Measurements from ENCODE around the gene CCP110. TPM values are rescaled to one million over a fixed set of nuclear protein-coding genes. Genes with fewer than 3 reads are reported as not detected.

Gene CCP110
- polyA plus RNA-seq, 1 experiment = 2.6 TPM

DNA sequence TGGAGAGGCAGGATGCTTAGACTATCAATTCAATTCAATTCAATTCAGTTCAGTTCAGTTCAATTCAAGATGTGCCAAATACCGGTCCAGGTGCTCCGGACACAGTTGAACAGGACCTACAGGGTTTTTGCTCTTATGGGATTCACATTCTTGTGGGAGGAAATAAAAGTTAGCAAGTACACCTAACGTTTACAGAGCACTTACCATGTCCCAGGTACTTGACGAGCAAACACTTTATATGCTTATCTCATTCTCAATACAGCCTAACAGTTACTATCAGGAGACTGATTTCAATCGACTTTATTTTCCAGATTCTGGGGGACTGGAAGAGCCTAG, 1.4 kb upstream of the CCP110 start:
- CTCF ChIA-PET = no interaction called here
- H3K36me3 ChIP-seq (ENCODE audit: control insufficient read depth, insufficient read depth, low read length) = no peaks in the 10 kb centered on the region
- TF ChIP-seq, protein P1, sequence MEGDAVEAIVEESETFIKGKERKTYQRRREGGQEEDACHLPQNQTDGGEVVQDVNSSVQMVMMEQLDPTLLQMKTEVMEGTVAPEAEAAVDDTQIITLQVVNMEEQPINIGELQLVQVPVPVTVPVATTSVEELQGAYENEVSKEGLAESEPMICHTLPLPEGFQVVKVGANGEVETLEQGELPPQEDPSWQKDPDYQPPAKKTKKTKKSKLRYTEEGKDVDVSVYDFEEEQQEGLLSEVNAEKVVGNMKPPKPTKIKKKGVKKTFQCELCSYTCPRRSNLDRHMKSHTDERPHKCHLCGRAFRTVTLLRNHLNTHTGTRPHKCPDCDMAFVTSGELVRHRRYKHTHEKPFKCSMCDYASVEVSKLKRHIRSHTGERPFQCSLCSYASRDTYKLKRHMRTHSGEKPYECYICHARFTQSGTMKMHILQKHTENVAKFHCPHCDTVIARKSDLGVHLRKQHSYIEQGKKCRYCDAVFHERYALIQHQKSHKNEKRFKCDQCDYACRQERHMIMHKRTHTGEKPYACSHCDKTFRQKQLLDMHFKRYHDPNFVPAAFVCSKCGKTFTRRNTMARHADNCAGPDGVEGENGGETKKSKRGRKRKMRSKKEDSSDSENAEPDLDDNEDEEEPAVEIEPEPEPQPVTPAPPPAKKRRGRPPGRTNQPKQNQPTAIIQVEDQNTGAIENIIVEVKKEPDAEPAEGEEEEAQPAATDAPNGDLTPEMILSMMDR (IDR thresholded peaks at IDR 0.05; ENCODE audit: insufficient read depth, low read depth, low read length) = no peak
- POLR2A ChIA-PET = no interaction called here
- H3K27me3 ChIP-seq (ENCODE audit: control insufficient read depth, insufficient read depth, low read length) = no peaks in the 10 kb centered on the region
- no peak for DNase-seq (ENCODE audit: low read depth)
- H3K4me3 ChIP-seq (ENCODE audit: low read depth, low read length) = no peak overlapping the region

DNA sequence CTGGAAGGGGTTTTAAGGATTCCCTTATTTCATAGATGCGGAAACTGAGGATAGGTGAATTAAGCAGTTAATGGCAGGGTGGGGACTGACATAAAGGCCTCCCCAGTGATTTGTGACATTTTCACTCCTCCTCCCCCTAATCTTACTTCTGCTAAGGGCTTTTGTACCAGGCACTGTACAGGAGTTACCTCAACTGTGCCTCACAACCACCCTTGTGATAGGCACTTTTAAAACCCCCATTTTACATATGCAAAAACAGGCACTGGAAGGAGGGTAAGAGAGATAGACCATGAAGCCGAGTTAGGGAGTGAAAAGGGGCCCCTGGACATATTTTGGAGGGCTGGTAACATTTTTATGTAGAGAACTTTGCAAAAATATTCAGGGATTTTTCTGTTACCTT, 982 bp upstream of the CCP110 start:
- ChIA-PET POLR2A (no interaction called here), CTCF (no interaction called here)
- DNase-seq (ENCODE audit: low read depth) = no peak
- Histone ChIP-seq H3K4me3 (ENCODE audit: low read depth, low read length) (no peak overlapping the region), H3K27me3 (ENCODE audit: control insufficient read depth, insufficient read depth, low read length) (no peaks in the 10 kb centered on the region), H3K36me3 (ENCODE audit: control insufficient read depth, insufficient read depth, low read length) (no peaks in the 10 kb centered on the region)
- TF ChIP-seq, protein P1 (IDR thresholded peaks at IDR 0.05; ENCODE audit: insufficient read depth, low read depth, low read length) = no peak

DNA sequence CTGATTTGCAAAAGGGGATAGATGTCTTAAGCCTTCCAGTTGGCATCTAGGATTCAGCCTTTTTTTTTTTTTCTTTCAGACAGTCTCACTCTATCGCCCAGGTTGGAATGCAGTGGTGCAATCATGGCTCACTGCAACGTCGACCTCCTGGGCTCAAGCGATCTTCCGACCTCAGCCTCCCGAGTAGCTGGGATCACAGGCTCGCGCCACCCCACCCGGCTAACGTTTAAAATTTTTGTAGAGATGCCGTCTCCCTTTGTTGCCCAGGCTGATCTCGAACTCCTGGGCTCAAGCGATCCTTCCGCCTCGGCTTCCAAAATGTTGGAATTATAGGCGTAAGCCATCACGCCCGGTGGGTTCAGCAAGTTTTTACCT, 571 bp upstream of the CCP110 start:
- Histone ChIP-seq H3K27me3 (ENCODE audit: control insufficient read depth, insufficient read depth, low read length) (no peaks in the 10 kb centered on the region), H3K4me3 (ENCODE audit: low read depth, low read length) (no peak overlapping the region), H3K36me3 (ENCODE audit: control insufficient read depth, insufficient read depth, low read length) (no peaks in the 10 kb centered on the region)
- no peak for DNase-seq (ENCODE audit: low read depth)
- ChIA-PET POLR2A (no interaction called here), CTCF (interaction anchor here (1.5 kb wide), 1 partner anchor 21 kb away, joined by 4 read pairs; no protein-coding TSS in a partner anchor)
- TF ChIP-seq, protein P1 (IDR thresholded peaks at IDR 0.05; ENCODE audit: insufficient read depth, low read depth, low read length) = no peak

DNA sequence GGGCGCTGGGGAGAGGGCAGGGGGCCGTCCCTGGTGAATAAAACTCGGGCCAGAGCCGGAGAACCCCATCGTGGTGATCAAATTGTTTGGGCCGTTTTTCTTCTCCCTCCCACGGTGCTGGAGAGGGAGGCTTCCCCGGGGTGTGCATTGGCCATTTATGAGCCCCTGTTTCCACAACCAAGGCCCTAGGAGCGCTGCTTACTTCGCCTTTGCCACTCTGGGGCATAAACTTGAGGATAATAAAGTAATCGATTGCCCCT, 544 bp downstream of the CCP110 start:
- DNase-seq (ENCODE audit: low read depth) = no peak
- CTCF ChIA-PET = interaction anchor here (1.3 to 1.6 kb wide), 3 partner anchors 16 to 363 kb away, joined by 4 read pairs; no protein-coding TSS in a partner anchor
- H3K4me3 ChIP-seq (ENCODE audit: low read depth, low read length) = peak overlapping the region; percentile 90
- no peaks in the 10 kb centered on the region for H3K27me3 ChIP-seq (ENCODE audit: control insufficient read depth, insufficient read depth, low read length)
- peaks cover 5% of the 10 kb centered on the region for H3K36me3 ChIP-seq (ENCODE audit: control insufficient read depth, insufficient read depth, low read length)
- TF ChIP-seq, protein P1 (IDR thresholded peaks at IDR 0.05; ENCODE audit: insufficient read depth, low read depth, low read length) = no peak
- POLR2A ChIA-PET = interaction anchor here (0.5 kb wide), 1 partner anchor 402 kb away, joined by 13 read pairs; no protein-coding TSS in a partner anchor

DNA sequence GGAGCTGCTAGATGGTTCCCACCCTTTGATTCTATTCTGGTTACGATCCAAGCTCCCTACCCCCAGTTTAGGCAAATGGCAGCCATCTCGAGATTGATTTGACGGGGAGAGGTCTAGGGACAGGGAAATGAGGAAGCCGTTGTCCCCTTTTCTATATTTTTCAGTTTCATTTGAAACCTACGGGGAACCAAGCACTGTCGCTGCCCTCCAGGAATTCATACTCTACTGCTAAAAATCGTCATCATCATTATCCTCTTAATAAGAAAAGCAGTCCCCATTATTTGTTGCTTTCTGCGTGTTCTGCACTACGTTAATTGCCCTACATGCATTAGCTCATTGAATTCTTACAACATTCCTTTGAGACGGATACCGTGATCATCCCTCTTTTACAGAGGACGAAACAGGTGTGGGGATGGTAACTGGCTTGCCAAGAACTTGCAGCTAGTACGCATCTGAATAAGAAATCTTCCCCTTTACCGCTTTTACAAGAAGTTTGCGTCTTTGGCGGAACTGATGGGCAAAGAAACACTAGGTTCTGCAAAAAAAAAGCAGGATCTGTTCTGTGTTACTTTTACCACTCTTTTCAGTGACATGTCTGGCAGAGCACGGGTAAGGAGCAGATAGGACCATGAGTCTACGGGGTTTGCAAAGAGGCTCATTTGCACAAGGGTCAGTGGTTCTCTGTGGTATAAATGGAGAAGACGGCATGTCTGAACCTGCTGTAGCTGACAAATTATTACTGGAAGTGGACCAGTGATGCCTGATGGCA, 1.1 kb downstream of the CCP110 start:
- CTCF ChIA-PET = interaction anchor here (1.3 to 1.6 kb wide), 4 partner anchors 15 to 362 kb away, joined by 4 read pairs; no protein-coding TSS in a partner anchor
- TF ChIP-seq, protein P1 (IDR thresholded peaks at IDR 0.05; ENCODE audit: insufficient read depth, low read depth, low read length) = no peak
- Histone ChIP-seq H3K36me3 (ENCODE audit: control insufficient read depth, insufficient read depth, low read length) (peaks cover 5% of the 10 kb centered on the region), H3K4me3 (ENCODE audit: low read depth, low read length) (peak overlapping the region; percentile 90), H3K27me3 (ENCODE audit: control insufficient read depth, insufficient read depth, low read length) (no peaks in the 10 kb centered on the region)
- no peak for DNase-seq (ENCODE audit: low read depth)
- POLR2A ChIA-PET = no interaction called here
